Osteoblast (primary cell): ENCODE measurements around the gene GPRIN1. TPM values are rescaled to one million over a fixed set of nuclear protein-coding genes. Genes with fewer than 3 reads are reported as not detected.

ENCODE experiments used
- DNase-seq: peaks from one replicate; pipeline ENCODE4 v3.0.0; 2011; ENCODE audit warnings: low spot score, mixed read lengths; ENCODE audit not compliant: insufficient read length; ENCODE audit errors: missing footprints
- H2AFZ ChIP-seq: 2 replicates; pipeline ENCODE4 v1.6.0; 2011; ENCODE audit warnings: mild to moderate bottlenecking, low read length
- H3K27ac ChIP-seq: 2 replicates; pipeline ENCODE4 v1.5.1; 2011; ENCODE audit warnings: mild to moderate bottlenecking, low read depth, low read length, moderate library complexity
- H3K27me3 ChIP-seq: 2 replicates; pipeline ENCODE4 v1.6.0; 2012; ENCODE audit warnings: mild to moderate bottlenecking, control low read depth, inconsistent platforms, low read length, moderate library complexity; ENCODE audit not compliant: insufficient read depth
- H3K36me3 ChIP-seq: 2 replicates; pipeline ENCODE4 v1.5.1; 2011; ENCODE audit warnings: mild to moderate bottlenecking, low read length, control low read depth, moderate library complexity; ENCODE audit not compliant: insufficient read depth
- H3K4me1 ChIP-seq: 2 replicates; pipeline ENCODE4 v1.5.1; 2011; ENCODE audit warnings: mild to moderate bottlenecking, low read length, control low read depth, moderate library complexity; ENCODE audit not compliant: insufficient read depth
- H3K4me2 ChIP-seq: 2 replicates; pipeline ENCODE4 v1.6.0; 2011; ENCODE audit warnings: mild to moderate bottlenecking, low read length; ENCODE audit not compliant: insufficient read depth
- H3K4me3 ChIP-seq: fragments of 200-600 bp; sonication (generic); 3 replicates; pipeline ENCODE4 v1.5.1; 2012; ENCODE audit warnings: mild to moderate bottlenecking, low read length, inconsistent platforms; ENCODE audit not compliant: insufficient read depth
- H3K79me2 ChIP-seq: 2 replicates; pipeline ENCODE4 v1.6.0; 2012; ENCODE audit warnings: mild to moderate bottlenecking, low read length, control low read depth, inconsistent platforms; ENCODE audit not compliant: insufficient read depth
- H3K9me3 ChIP-seq: 2 replicates; pipeline ENCODE4 v1.5.1; 2011; ENCODE audit warnings: low read depth, low read length, control low read depth
- H4K20me1 ChIP-seq: 2 replicates; pipeline ENCODE4 v1.6.0; 2012; ENCODE audit warnings: mild to moderate bottlenecking, low read length, control low read depth; ENCODE audit not compliant: insufficient read depth
- CTCF ChIP-seq: IDR thresholded peaks from 2 replicates; pipeline ENCODE4 v1.5.1; 2011; ENCODE audit warnings: mild to moderate bottlenecking, low read depth, low read length, moderate library complexity; ENCODE audit errors: extremely low read depth
- total RNA-seq: library from RNA; depleted of rRNA; stranded (reverse); fragments of >200 nt; gene quantifications from 2 replicates; pipeline ENCODE4 v1.2.3, GENCODE V29; 2012

The GPRIN1 gene
- total RNA-seq, 1 donor = 1.8 TPM

- TF ChIP-seq CTCF = no peak
- Histone ChIP-seq H4K20me1 (peaks cover 6% of the 10 kb centered on the region), H3K4me2 (no peak overlapping the region), H3K36me3 (no peaks in the 10 kb centered on the region), H2AFZ (no peak overlapping the region), H3K4me3 (no peak overlapping the region), H3K27me3 (peaks cover 86% of the 10 kb centered on the region), H3K79me2 (no peaks in the 10 kb centered on the region), H3K4me1 (no peaks in the 10 kb centered on the region), H3K27ac (no peak overlapping the region), H3K9me3 (no peaks in the 10 kb centered on the region)
- no peak for DNase-seq
These were observed 19.4 kb upstream of the GPRIN1 start for GRCh38 chr5:176629317-176629852.

- peaks cover 6% of the 10 kb centered on the region for H4K20me1 ChIP-seq
- H3K4me3 ChIP-seq = no peak overlapping the region
- H3K4me1 ChIP-seq = no peaks in the 10 kb centered on the region
- H3K4me2 ChIP-seq = no peak overlapping the region
- no peaks in the 10 kb centered on the region for H3K79me2 ChIP-seq
- H2AFZ ChIP-seq = no peak overlapping the region
- no peak for DNase-seq
- no peaks in the 10 kb centered on the region for H3K36me3 ChIP-seq
- no peak overlapping the region for H3K27ac ChIP-seq
- H3K9me3 ChIP-seq = no peaks in the 10 kb centered on the region
- TF ChIP-seq CTCF = no peak
- H3K27me3 ChIP-seq = peaks cover 84% of the 10 kb centered on the region
These were observed 18.7 kb upstream of the GPRIN1 start for GRCh38 chr5:176628406-176629228.

GRCh38 chr5:176627582-176627981 is 17.6 kb upstream of the GPRIN1 start:
- H3K9me3 ChIP-seq = no peaks in the 10 kb centered on the region
- H3K79me2 ChIP-seq = no peaks in the 10 kb centered on the region
- no peaks in the 10 kb centered on the region for H3K4me1 ChIP-seq
- no peak for TF ChIP-seq CTCF
- no peak for DNase-seq
- H3K4me3 ChIP-seq = no peak overlapping the region
- H3K27ac ChIP-seq = no peak overlapping the region
- no peak overlapping the region for H3K4me2 ChIP-seq
- H3K36me3 ChIP-seq = no peaks in the 10 kb centered on the region
- peaks cover 78% of the 10 kb centered on the region for H3K27me3 ChIP-seq
- H2AFZ ChIP-seq = no peak overlapping the region
- H4K20me1 ChIP-seq = peaks cover 6% of the 10 kb centered on the region

- Histone ChIP-seq H3K27me3 (peaks cover 74% of the 10 kb centered on the region), H3K4me1 (no peaks in the 10 kb centered on the region)
These were observed 16.9 kb upstream of the GPRIN1 start for GRCh38 chr5:176626876-176627236.

More at GRCh38 chr5:176626876-176627236, 16.9 kb upstream of the GPRIN1 start:
- no peaks in the 10 kb centered on the region for H3K36me3 ChIP-seq
- H4K20me1 ChIP-seq = peaks cover 6% of the 10 kb centered on the region
- no peaks in the 10 kb centered on the region for H3K79me2 ChIP-seq
- no peak overlapping the region for H3K27ac ChIP-seq
- no peak for TF ChIP-seq CTCF
- no peak overlapping the region for H3K4me2 ChIP-seq
- no peaks in the 10 kb centered on the region for H3K9me3 ChIP-seq
- DNase-seq = no peak
- no peak overlapping the region for H3K4me3 ChIP-seq
- H2AFZ ChIP-seq = no peak overlapping the region
